Suprapubic skin (tissue), 4 donors: Measurements from ENCODE around the gene IDH3A. TPM values are rescaled to one million over a fixed set of nuclear protein-coding genes. Genes with fewer than 3 reads are reported as not detected.
"Not testable (repeated sequence)": the region's sequence is repeated elsewhere in the genome, so short reads cannot be mapped to it uniquely, and the experiment has no call there.

Experiments
- DNase-seq, 2 donors: peaks; one replicate each; pipeline ENCODE4 v3.0.0-alpha.2; 2019; ENCODE audit warnings: low spot score in 2 of 2
- H3K27ac ChIP-seq: fragments of 200-600 bp; sonication (generic); one replicate; pipeline ENCODE4 v1.5.1; 2019
- H3K27me3 ChIP-seq: fragments of 200-600 bp; sonication (generic); one replicate; pipeline ENCODE4 v1.5.1; 2019
- H3K36me3 ChIP-seq: fragments of 200-600 bp; sonication (generic); one replicate; pipeline ENCODE4 v1.5.1; 2019
- H3K4me1 ChIP-seq: fragments of 200-600 bp; sonication (generic); one replicate; pipeline ENCODE4 v1.5.1; 2019
- H3K4me3 ChIP-seq: fragments of 200-600 bp; sonication (generic); one replicate; pipeline ENCODE4 v1.5.1; 2019; ENCODE audit warnings: mild to moderate bottlenecking
- H3K9me3 ChIP-seq: fragments of 200-600 bp; sonication (generic); one replicate; pipeline ENCODE4 v1.5.1; 2019
- CTCF ChIP-seq, 2 donors: fragments of 200-600 bp in 1 of 2; fragments of 450-650 bp in 1 of 2; sonication (generic) in 1 of 2; IDR thresholded peaks; one replicate each; pipeline ENCODE4 v1.5.1; 2016 to 2019; ENCODE audit warnings: antibody characterized with exemption in 2 of 2, mild to moderate bottlenecking in 1 of 2, moderate library complexity in 1 of 2
- EP300 ChIP-seq: sonication (generic); formaldehyde crosslinking; IDR thresholded peaks from one replicate; pipeline ENCODE4 v1.6.1; 2017; ENCODE audit warnings: antibody characterized with exemption
- POLR2A ChIP-seq, 2 donors: fragments of 450-650 bp; IDR thresholded peaks; one replicate each; pipeline ENCODE4 v1.6.1; 2017; ENCODE audit warnings: antibody characterized with exemption in 2 of 2, mild to moderate bottlenecking in 2 of 2, moderate library complexity in 2 of 2
- POLR2AphosphoS5 ChIP-seq, 3 donors: sonication (generic); formaldehyde crosslinking; IDR thresholded peaks; one replicate each; pipeline ENCODE4 v1.6.1; 2017; ENCODE audit warnings: antibody characterized with exemption in 3 of 3
- WGBS: methylation state at CpG from one replicate; pipeline ENCODE4 v1.1.5; 2018; 5-methylcytosine and 5-hydroxymethylcytosine counted together
- total RNA-seq, 4 donors: library from RNA; depleted of rRNA; stranded (reverse); fragments of >200 nt; gene quantifications; one replicate each; pipeline ENCODE4 v1.1.0, GENCODE V29; 2016

Gene IDH3A
- total RNA-seq, 4 donors from 2014 or later, result 55.1 to 82.5 (median 55.8) TPM

DNA sequence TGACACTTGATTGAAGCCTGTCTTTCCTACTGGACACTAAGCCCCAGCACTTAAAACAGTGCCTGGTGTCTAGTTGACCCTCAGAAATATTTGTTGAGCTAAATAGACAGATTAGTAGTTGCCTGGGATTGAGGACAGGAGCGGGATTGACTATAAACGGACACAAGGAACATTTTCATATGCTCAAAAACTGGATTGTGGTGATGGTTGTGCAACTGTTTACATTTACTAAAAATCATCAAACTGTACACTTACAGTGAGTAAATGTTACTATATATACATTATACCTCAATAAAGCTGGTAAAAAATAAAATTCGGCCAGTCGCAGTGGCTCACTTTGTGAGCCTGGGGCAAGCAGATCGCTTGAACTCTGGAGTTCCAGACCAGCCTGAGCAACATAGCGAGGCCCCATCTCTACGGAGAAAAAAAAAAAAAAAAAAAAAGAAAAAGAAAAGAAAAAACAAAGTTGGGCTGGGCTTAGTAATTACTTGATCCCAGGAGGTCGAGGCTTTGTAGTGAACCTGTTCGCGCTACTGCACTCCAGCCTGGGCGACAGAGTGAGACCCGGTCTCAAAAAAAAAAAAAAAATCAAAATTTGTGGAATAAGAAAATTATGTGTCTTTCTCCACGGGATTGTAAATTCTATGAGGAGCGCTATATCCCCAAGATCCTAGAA lies 632 bp upstream of the IDH3A start:
- peak in 1 of 2 donors; percentile 15 for DNase-seq
- no peaks in the 10 kb centered on the region for H3K36me3 ChIP-seq
- H3K4me3 ChIP-seq, result peak overlapping the region; percentile 87
- H3K4me1 ChIP-seq, result peaks cover 33% of the 10 kb centered on the region
- H3K27ac ChIP-seq, result no peak overlapping the region
- no peak for TF ChIP-seq CTCF (IDR thresholded peaks at IDR 0.05)
- TF ChIP-seq POLR2AphosphoS5 (IDR thresholded peaks at IDR 0.05), result no peak
- TF ChIP-seq POLR2A (IDR thresholded peaks at IDR 0.05), result no peak
- no peak for TF ChIP-seq EP300
- no peaks in the 10 kb centered on the region for H3K27me3 ChIP-seq
- no peaks in the 10 kb centered on the region for H3K9me3 ChIP-seq
- 16% methylated on average over 14 of the region's 14 CpGs for WGBS

DNA sequence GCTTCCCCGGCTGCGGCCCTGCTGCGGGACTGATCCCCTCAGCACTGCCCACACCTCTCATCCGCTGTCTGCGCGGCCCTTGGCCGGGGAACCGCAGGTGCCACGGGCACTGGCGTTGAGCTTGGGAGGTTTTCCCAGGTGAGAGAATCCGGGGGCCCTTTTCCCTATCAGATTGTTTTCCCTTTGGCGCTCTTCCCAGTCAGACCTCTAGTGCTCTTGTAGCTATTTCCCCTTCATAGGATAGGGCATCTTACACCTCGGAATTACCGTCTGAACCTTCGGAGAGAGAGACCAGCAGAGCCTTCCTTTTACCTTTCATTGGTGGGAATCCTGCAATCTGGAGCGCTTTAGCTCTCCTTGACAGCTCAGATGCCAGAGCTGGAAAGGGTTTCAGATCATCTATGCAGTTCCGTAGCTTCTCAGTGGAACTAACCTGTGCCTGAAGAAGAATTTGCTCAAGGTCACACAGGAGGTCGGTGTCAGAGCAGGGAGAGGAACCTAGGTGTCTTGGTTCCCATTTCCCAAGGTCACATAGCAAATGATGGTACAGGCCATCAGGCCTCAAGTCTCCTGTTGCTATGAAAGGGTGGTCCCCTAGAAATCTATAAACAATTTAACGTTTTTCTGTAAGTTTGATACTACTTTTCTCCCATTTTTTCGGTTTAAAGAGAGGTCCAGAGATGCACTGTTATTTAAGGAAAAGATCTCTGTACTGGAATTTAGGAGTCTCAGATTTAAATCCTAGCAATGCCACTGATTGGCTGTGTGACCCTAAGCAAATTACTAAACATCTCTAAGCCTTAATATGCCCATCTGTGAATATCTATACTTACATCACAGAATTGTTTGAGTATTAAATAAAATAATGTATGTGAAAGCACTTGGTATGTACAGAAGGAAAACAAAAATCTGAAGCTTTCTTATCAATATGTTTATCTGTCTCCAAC lies 916 bp downstream of the IDH3A start:
- Histone ChIP-seq H3K36me3 (peaks cover 4% of the 10 kb centered on the region), H3K4me1 (peaks cover 34% of the 10 kb centered on the region), H3K4me3 (peak overlapping the region; percentile 87), H3K27me3 (no peaks in the 10 kb centered on the region), H3K9me3 (no peaks in the 10 kb centered on the region), H3K27ac (peak overlapping the region; percentile 86)
- no peak for TF ChIP-seq EP300
- TF ChIP-seq POLR2AphosphoS5 (IDR thresholded peaks at IDR 0.05), result no peak
- no peak for TF ChIP-seq POLR2A (IDR thresholded peaks at IDR 0.05)
- TF ChIP-seq CTCF (IDR thresholded peaks at IDR 0.05), result no peak
- DNase-seq, result peak in 1 of 2 donors; percentile 20
- 20% methylated on average over 10 of the region's 20 CpGs for WGBS

- 95% methylated on average over 8 of the region's 8 CpGs for WGBS
- peaks cover 44% of the 10 kb centered on the region for H3K4me1 ChIP-seq
Measured at GRCh38 chr15:78151075-78151474, 1.9 kb downstream of the IDH3A start.

DNA sequence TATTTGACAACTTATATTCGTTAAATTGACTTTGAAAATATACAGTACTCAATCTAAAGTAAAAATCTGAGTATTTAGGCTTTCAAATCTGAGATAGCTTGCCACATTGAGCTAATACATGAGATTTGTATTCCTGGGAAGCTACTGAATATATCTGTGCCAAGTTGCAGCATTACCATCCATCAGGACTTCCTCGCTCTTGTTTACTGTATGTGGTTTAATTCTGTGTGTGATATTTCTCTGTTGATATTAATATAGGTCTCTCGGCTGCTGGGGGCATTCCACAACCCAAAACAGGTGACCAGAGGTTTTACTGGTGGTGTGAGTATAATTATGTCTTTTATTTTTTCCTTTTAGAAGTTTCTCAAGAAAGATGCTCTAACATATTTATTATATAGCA lies 5.8 kb downstream of the IDH3A start:
- no peak for TF ChIP-seq EP300
- TF ChIP-seq CTCF (IDR thresholded peaks at IDR 0.05), result no peak
- TF ChIP-seq POLR2A (IDR thresholded peaks at IDR 0.05), result no peak
- TF ChIP-seq POLR2AphosphoS5 (IDR thresholded peaks at IDR 0.05), result no peak
- Histone ChIP-seq H3K4me1 (peaks cover 23% of the 10 kb centered on the region), H3K27me3 (no peaks in the 10 kb centered on the region), H3K4me3 (no peak overlapping the region), H3K27ac (no peak overlapping the region), H3K36me3 (peaks cover 20% of the 10 kb centered on the region), H3K9me3 (no peaks in the 10 kb centered on the region)
- DNase-seq, result no peak
- 69% methylated on average over 3 of the region's 3 CpGs for WGBS

More at GRCh38 chr15:78151075-78151474, 1.9 kb downstream of the IDH3A start:
- H3K9me3 ChIP-seq, H3K36me3 ChIP-seq, DNase-seq, H3K27ac ChIP-seq, H3K4me3 ChIP-seq, H3K27me3 ChIP-seq: not testable (repeated sequence)

GRCh38 chr15:78155355-78155939 lies 6.3 kb downstream of the IDH3A start:
- Histone ChIP-seq H3K9me3 (no peaks in the 10 kb centered on the region), H3K27ac (no peak overlapping the region), H3K36me3 (peaks cover 25% of the 10 kb centered on the region), H3K4me3 (no peak overlapping the region), H3K4me1 (peaks cover 18% of the 10 kb centered on the region), H3K27me3 (no peaks in the 10 kb centered on the region)
- DNase-seq, result no peak
- WGBS, result 61% methylated on average over 4 of the region's 4 CpGs
- no peak for TF ChIP-seq POLR2A (IDR thresholded peaks at IDR 0.05)
- no peak for TF ChIP-seq EP300
- no peak for TF ChIP-seq POLR2AphosphoS5 (IDR thresholded peaks at IDR 0.05)

GRCh38 chr15:78156653-78157052 lies 7.5 kb downstream of the IDH3A start:
- Histone ChIP-seq H3K4me1 (peaks cover 15% of the 10 kb centered on the region), H3K4me3 (no peak overlapping the region), H3K36me3 (peaks cover 37% of the 10 kb centered on the region), H3K27me3 (no peaks in the 10 kb centered on the region), H3K27ac (no peak overlapping the region), H3K9me3 (no peaks in the 10 kb centered on the region)
- WGBS, result 37% methylated on average over 1 of the region's 1 CpG
- no peak for DNase-seq
- no peak for TF ChIP-seq CTCF (IDR thresholded peaks at IDR 0.05)
- no peak for TF ChIP-seq POLR2AphosphoS5 (IDR thresholded peaks at IDR 0.05)
- no peak for TF ChIP-seq POLR2A (IDR thresholded peaks at IDR 0.05)
- no peak for TF ChIP-seq EP300
